ENCODE data around the gene PRR5L. TPM values are rescaled to one million over a fixed set of nuclear protein-coding genes. Genes with fewer than 3 reads are reported as not detected.

PRR5L gene
- total and polyA plus RNA-seq, 2 experiments from 2014 or later: 3.1 to 7.5 TPM

DNA sequence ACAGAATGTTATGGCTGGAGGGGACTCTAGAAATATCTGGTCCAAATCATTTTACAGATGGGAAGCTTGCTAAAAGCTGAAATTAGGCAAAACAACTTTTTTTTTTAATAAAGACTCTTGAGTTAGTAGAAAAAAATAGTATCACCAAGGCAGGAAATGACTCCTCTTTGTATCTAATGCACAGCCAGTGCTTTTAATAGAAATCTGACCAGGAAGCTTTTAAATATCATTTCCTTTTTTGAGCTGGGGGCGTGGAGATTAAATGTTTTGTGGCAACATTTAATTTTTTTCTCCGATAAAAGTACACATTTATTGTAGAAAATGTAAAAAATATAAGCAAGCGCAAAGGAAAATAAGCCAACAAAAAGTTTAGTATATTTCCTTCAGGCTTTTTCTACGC, 191.5 kb downstream of the PRR5L start:
- TF ChIP-seq EZH2phosphoT487 (IDR thresholded peaks at IDR 0.05; ENCODE audit: low read depth, severe bottlenecking, unreplicated experiment) (no peak), EZH2 (IDR thresholded peaks at IDR 0.05; ENCODE audit: borderline replicate concordance) (no peak)
- TF ChIP-seq, protein P1, sequence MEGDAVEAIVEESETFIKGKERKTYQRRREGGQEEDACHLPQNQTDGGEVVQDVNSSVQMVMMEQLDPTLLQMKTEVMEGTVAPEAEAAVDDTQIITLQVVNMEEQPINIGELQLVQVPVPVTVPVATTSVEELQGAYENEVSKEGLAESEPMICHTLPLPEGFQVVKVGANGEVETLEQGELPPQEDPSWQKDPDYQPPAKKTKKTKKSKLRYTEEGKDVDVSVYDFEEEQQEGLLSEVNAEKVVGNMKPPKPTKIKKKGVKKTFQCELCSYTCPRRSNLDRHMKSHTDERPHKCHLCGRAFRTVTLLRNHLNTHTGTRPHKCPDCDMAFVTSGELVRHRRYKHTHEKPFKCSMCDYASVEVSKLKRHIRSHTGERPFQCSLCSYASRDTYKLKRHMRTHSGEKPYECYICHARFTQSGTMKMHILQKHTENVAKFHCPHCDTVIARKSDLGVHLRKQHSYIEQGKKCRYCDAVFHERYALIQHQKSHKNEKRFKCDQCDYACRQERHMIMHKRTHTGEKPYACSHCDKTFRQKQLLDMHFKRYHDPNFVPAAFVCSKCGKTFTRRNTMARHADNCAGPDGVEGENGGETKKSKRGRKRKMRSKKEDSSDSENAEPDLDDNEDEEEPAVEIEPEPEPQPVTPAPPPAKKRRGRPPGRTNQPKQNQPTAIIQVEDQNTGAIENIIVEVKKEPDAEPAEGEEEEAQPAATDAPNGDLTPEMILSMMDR (IDR thresholded peaks at IDR 0.05; ENCODE audit: poor library complexity): no peak
- WGBS (ENCODE audit: low lambda C conversion rate, missing lambda C conversion rate): 90% methylated on average over 4 of the region's 4 CpGs
- H3K79me2 ChIP-seq: no peaks in the 10 kb centered on the region
- H4K20me1 ChIP-seq (ENCODE audit: insufficient read depth, poor library complexity, severe bottlenecking): no peaks in the 10 kb centered on the region
- no peaks in the 10 kb centered on the region for H3K9me3 ChIP-seq (ENCODE audit: low read depth)
- H3K4me2 ChIP-seq: no peak overlapping the region
- H3K27me3 ChIP-seq: no peaks in the 10 kb centered on the region
- no peak overlapping the region for H3K4me3 ChIP-seq
- H3K36me3 ChIP-seq (replicated peaks; ENCODE audit: insufficient read depth, low read depth): no peaks in the 10 kb centered on the region
- no peaks in the 10 kb centered on the region for H3K9me2 ChIP-seq (replicated peaks; ENCODE audit: insufficient read depth)
- DNase-seq (ENCODE audit: low spot score): no peak
- no peaks in the 10 kb centered on the region for H3K4me1 ChIP-seq (ENCODE audit: insufficient read depth)
- H3K27ac ChIP-seq: no peak overlapping the region
- no peak overlapping the region for H2AFZ ChIP-seq

DNA sequence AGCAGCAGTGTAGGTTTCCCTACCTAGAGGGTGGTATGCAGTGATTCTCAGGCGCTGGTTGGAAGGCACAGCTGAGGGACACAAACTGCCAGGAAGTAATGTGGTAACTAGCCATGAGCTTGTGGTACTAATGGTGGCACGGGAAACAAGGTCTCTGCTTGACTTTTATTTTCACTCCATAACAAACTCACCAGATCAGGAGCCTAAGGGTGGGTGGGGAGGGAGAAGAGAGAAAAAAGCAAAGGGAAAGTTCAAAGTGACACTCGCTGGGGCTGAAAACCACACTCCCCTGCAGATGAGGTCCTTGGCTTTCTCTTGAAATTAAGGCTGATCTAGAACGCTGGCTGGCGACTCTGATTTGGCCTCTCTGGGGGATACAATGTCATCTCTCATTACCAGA, 192.0 kb downstream of the PRR5L start:
- H2AFZ ChIP-seq: no peak overlapping the region
- H3K4me1 ChIP-seq (ENCODE audit: insufficient read depth): no peaks in the 10 kb centered on the region
- no peak overlapping the region for H3K4me2 ChIP-seq
- no peaks in the 10 kb centered on the region for H3K36me3 ChIP-seq (replicated peaks; ENCODE audit: insufficient read depth, low read depth)
- 96% methylated on average over 5 of the region's 5 CpGs for WGBS (ENCODE audit: low lambda C conversion rate, missing lambda C conversion rate)
- no peak for TF ChIP-seq EZH2phosphoT487 (IDR thresholded peaks at IDR 0.05; ENCODE audit: low read depth, severe bottlenecking, unreplicated experiment)
- TF ChIP-seq, protein P1 (IDR thresholded peaks at IDR 0.05; ENCODE audit: poor library complexity): no peak
- no peak for TF ChIP-seq EZH2 (IDR thresholded peaks at IDR 0.05; ENCODE audit: borderline replicate concordance)
- H3K4me3 ChIP-seq: no peak overlapping the region
- H3K9me3 ChIP-seq (ENCODE audit: low read depth): no peaks in the 10 kb centered on the region
- H3K79me2 ChIP-seq: no peaks in the 10 kb centered on the region
- H3K27me3 ChIP-seq: no peaks in the 10 kb centered on the region
- H4K20me1 ChIP-seq (ENCODE audit: insufficient read depth, poor library complexity, severe bottlenecking): no peaks in the 10 kb centered on the region
- no peaks in the 10 kb centered on the region for H3K9me2 ChIP-seq (replicated peaks; ENCODE audit: insufficient read depth)
- H3K27ac ChIP-seq: no peak overlapping the region
- DNase-seq (ENCODE audit: low spot score): no peak

DNA sequence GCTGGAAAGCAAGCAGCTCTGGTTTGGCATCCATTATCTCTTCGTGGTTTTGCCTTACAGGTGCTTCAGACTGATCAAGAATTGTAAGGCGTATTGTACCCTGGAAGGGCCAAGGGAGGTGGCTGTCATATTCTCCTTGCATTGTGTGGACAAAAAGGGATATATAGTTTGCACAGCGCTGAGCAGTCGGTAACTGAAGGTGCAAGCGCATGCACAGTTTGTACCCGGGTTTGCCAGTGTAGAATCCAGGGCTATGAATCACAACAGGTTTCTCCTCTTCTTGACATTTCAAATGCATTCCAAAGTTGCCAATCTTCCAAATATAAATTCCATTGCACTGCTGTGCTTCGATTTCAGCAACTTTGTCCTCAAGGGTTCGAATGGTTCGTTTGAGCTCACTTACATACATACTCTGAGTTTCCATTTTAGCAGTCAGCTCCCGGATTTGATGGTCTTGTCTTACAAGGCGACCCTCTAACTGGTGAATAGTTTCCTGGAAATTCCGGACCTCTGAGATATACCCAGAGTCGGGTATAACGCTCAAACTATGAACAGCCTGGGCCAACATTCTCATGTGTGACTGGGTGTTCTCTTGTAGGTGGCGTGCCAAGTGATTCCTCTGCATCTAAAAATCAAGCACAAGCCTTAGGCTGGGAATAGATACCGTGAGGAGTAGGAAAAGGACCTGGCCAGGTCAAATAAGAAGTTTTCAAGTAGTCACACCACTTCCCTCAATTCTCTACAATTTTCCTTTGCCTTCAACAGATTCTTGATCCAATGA, 194.1 kb downstream of the PRR5L start:
- WGBS (ENCODE audit: low lambda C conversion rate, missing lambda C conversion rate): 96% methylated on average over 16 of the region's 16 CpGs
- Histone ChIP-seq H2AFZ (no peak overlapping the region), H3K4me1 (ENCODE audit: insufficient read depth) (no peaks in the 10 kb centered on the region), H3K9me3 (ENCODE audit: low read depth) (no peaks in the 10 kb centered on the region), H3K4me3 (no peak overlapping the region), H3K4me2 (no peak overlapping the region), H3K27me3 (no peaks in the 10 kb centered on the region), H3K9me2 (replicated peaks; ENCODE audit: insufficient read depth) (no peaks in the 10 kb centered on the region), H3K79me2 (no peaks in the 10 kb centered on the region), H4K20me1 (ENCODE audit: insufficient read depth, poor library complexity, severe bottlenecking) (no peaks in the 10 kb centered on the region), H3K36me3 (replicated peaks; ENCODE audit: insufficient read depth, low read depth) (no peaks in the 10 kb centered on the region), H3K27ac (no peak overlapping the region)
- no peak for DNase-seq (ENCODE audit: low spot score)
- TF ChIP-seq EZH2phosphoT487 (IDR thresholded peaks at IDR 0.05; ENCODE audit: low read depth, severe bottlenecking, unreplicated experiment): no peak
- TF ChIP-seq, protein P1 (IDR thresholded peaks at IDR 0.05; ENCODE audit: poor library complexity): no peak
- TF ChIP-seq EZH2 (IDR thresholded peaks at IDR 0.05; ENCODE audit: borderline replicate concordance): no peak
